Measurements from ENCODE around the gene CAAP1. TPM values are rescaled to one million over a fixed set of nuclear protein-coding genes. Genes with fewer than 3 reads are reported as not detected.

The CAAP1 gene
- polyA plus RNA-seq, 3 donors: 4.0 to 9.1 (median 8.7) TPM

DNA sequence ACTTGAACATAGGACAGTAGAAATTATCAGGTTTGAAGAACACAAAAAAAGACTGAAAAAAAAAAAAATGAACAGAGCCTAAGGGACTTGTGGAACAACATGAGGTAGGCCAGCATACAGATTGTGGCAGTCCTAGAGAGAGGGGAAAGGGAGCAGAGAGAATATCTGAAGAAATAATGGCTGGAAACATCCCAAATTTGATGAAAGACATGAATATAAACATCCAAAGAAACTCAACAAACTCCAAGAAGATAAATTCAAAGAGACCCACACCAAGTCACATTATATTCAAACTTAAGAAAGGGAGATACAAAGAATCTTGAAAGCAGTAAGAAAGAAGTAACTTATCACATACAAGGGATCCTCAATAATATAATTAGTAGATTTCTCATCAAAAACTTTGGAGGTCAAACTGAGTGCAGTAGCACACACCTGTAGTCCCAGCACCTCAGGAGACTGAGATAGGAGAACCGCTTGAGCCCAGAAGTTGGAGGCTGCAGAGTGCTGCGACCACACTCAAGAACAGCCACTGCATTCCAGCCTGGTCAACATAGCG lies 45.3 kb upstream of the CAAP1 start:
- Histone ChIP-seq H3K9me3 (replicated peaks in 1 of 2; ENCODE audit: control insufficient read depth in 1 of 2, insufficient read depth in 1 of 2, low read length in 2 of 2) (peaks cover 0 to 4% of the 10 kb centered on the region in 2 donors), H3K79me2 (ENCODE audit: insufficient read depth, low read length) (peaks cover 92% of the 10 kb centered on the region), H3K36me3 (replicated peaks in 1 of 2; ENCODE audit: control insufficient read depth in 1 of 2, insufficient read depth in 2 of 2, low read length in 2 of 2) (peaks cover 3 to 14% of the 10 kb centered on the region in 2 donors), H2AFZ (ENCODE audit: insufficient read depth, low read depth, low read length, poor library complexity, severe bottlenecking) (no peak overlapping the region), H3K27me3 (ENCODE audit: control insufficient read depth in 2 of 2, insufficient read depth in 2 of 2, low read length in 2 of 2) (no peaks in the 10 kb centered on the region), H3K4me2 (replicated peaks; ENCODE audit: extremely low read depth, low read length, poor library complexity, severe bottlenecking) (no peak overlapping the region), H3K4me1 (ENCODE audit: control insufficient read depth in 1 of 2, insufficient read depth in 2 of 2, low read length in 2 of 2) (no peaks in the 10 kb centered on the region), H4K20me1 (ENCODE audit: insufficient read depth, low read length) (peaks cover 76% of the 10 kb centered on the region), H3K9ac (ENCODE audit: insufficient read depth, low read length, poor library complexity, severe bottlenecking) (no peak overlapping the region), H3K4me3 (replicated peaks in 1 of 3; ENCODE audit: low read depth in 2 of 3, low read length in 3 of 3) (no peak overlapping the region), H3K27ac (ENCODE audit: low read depth in 1 of 2, low read length in 2 of 2) (peak overlapping the region in 1 of 2 donors; percentile 42)
- Mint-ChIP-seq H3K27me3 (ENCODE audit: low read depth in 3 of 3) (no peaks in the 10 kb centered on the region), H3K27ac (peak overlapping the region in 3 of 7 donors; percentile 4 to 58 (median 25)), H3K9me3 (peaks cover 0 to 5% (median 2%) of the 10 kb centered on the region in 7 donors), H3K36me3 (peaks cover 7 to 27% of the 10 kb centered on the region in 2 donors), H3K4me1 (peaks cover 19% of the 10 kb centered on the region), H3K4me3 (no peak overlapping the region)
- intact Hi-C loops (cut with micrococcal nuclease): no loop called here
- no peak for DNase-seq
- WGBS (ENCODE audit: insufficient coverage): 100% methylated on average over 1 of the region's 3 CpGs
- TF ChIP-seq, protein P1, sequence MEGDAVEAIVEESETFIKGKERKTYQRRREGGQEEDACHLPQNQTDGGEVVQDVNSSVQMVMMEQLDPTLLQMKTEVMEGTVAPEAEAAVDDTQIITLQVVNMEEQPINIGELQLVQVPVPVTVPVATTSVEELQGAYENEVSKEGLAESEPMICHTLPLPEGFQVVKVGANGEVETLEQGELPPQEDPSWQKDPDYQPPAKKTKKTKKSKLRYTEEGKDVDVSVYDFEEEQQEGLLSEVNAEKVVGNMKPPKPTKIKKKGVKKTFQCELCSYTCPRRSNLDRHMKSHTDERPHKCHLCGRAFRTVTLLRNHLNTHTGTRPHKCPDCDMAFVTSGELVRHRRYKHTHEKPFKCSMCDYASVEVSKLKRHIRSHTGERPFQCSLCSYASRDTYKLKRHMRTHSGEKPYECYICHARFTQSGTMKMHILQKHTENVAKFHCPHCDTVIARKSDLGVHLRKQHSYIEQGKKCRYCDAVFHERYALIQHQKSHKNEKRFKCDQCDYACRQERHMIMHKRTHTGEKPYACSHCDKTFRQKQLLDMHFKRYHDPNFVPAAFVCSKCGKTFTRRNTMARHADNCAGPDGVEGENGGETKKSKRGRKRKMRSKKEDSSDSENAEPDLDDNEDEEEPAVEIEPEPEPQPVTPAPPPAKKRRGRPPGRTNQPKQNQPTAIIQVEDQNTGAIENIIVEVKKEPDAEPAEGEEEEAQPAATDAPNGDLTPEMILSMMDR (IDR thresholded peaks at IDR 0.05): no peak

DNA sequence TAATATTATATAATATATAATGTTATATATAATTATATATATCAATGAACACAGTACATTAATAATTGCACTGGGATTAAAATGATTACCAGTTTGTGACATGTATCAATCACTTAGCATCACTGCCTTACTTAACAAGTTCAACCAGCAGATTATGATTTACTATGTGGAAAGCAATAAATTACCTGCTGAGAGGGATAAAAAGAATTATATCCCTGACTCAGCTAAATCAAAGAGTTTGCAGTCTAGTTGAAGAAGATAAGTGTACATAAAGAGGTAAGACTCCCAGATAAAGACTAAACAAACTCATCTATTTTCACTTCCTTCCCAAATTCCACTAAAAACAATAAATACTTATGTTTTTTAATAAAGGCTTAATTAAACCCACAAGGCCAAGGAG lies 43.2 kb upstream of the CAAP1 start:
- Mint-ChIP-seq H3K27ac (no peak overlapping the region), H3K4me1 (peaks cover 9% of the 10 kb centered on the region)
- H3K79me2 ChIP-seq (ENCODE audit: insufficient read depth, low read length): peaks cover 78% of the 10 kb centered on the region

More for the DNA sequence above, 43.2 kb upstream of the CAAP1 start:
- Mint-ChIP-seq H3K4me3 (no peak overlapping the region), H3K36me3 (peaks cover 9 to 35% of the 10 kb centered on the region in 2 donors), H3K9me3 (peaks cover 0 to 5% (median 2%) of the 10 kb centered on the region in 7 donors), H3K27me3 (ENCODE audit: low read depth in 3 of 3) (no peaks in the 10 kb centered on the region)
- DNase-seq: no peak
- H3K27ac ChIP-seq (ENCODE audit: low read depth in 1 of 2, low read length in 2 of 2): peak overlapping the region in 1 of 2 donors; percentile 42
- peaks cover 13 to 34% of the 10 kb centered on the region in 2 donors for H3K36me3 ChIP-seq (replicated peaks in 1 of 2; ENCODE audit: control insufficient read depth in 1 of 2, insufficient read depth in 2 of 2, low read length in 2 of 2)
- no peak overlapping the region for H3K4me3 ChIP-seq (replicated peaks in 1 of 3; ENCODE audit: low read depth in 2 of 3, low read length in 3 of 3)
- H3K4me2 ChIP-seq (replicated peaks; ENCODE audit: extremely low read depth, low read length, poor library complexity, severe bottlenecking): no peak overlapping the region
- no peak overlapping the region for H3K9ac ChIP-seq (ENCODE audit: insufficient read depth, low read length, poor library complexity, severe bottlenecking)
- TF ChIP-seq, protein P1 (IDR thresholded peaks at IDR 0.05): no peak
- peaks cover 0 to 4% of the 10 kb centered on the region in 2 donors for H3K9me3 ChIP-seq (replicated peaks in 1 of 2; ENCODE audit: control insufficient read depth in 1 of 2, insufficient read depth in 1 of 2, low read length in 2 of 2)
- H3K27me3 ChIP-seq (ENCODE audit: control insufficient read depth in 2 of 2, insufficient read depth in 2 of 2, low read length in 2 of 2): no peaks in the 10 kb centered on the region
- H2AFZ ChIP-seq (ENCODE audit: insufficient read depth, low read depth, low read length, poor library complexity, severe bottlenecking): no peak overlapping the region
- intact Hi-C loops (cut with micrococcal nuclease): no loop called here
- H3K4me1 ChIP-seq (ENCODE audit: control insufficient read depth in 1 of 2, insufficient read depth in 2 of 2, low read length in 2 of 2): no peaks in the 10 kb centered on the region
- peaks cover 62% of the 10 kb centered on the region for H4K20me1 ChIP-seq (ENCODE audit: insufficient read depth, low read length)
